Suprapubic skin (tissue), 4 donors: ENCODE measurements around the gene DBN1. TPM values are rescaled to one million over a fixed set of nuclear protein-coding genes. Genes with fewer than 3 reads are reported as not detected.

Experiments used
- DNase-seq, 2 donors: peaks; one replicate each; pipeline ENCODE4 v3.0.0-alpha.2; 2019; ENCODE audit warnings: low spot score in 2 of 2
- H3K27ac ChIP-seq: fragments of 200-600 bp; sonication (generic); one replicate; pipeline ENCODE4 v1.5.1; 2019
- H3K27me3 ChIP-seq: fragments of 200-600 bp; sonication (generic); one replicate; pipeline ENCODE4 v1.5.1; 2019
- H3K36me3 ChIP-seq: fragments of 200-600 bp; sonication (generic); one replicate; pipeline ENCODE4 v1.5.1; 2019
- H3K4me1 ChIP-seq: fragments of 200-600 bp; sonication (generic); one replicate; pipeline ENCODE4 v1.5.1; 2019
- H3K4me3 ChIP-seq: fragments of 200-600 bp; sonication (generic); one replicate; pipeline ENCODE4 v1.5.1; 2019; ENCODE audit warnings: mild to moderate bottlenecking
- H3K9me3 ChIP-seq: fragments of 200-600 bp; sonication (generic); one replicate; pipeline ENCODE4 v1.5.1; 2019
- CTCF ChIP-seq, 2 donors: fragments of 200-600 bp in 1 of 2; fragments of 450-650 bp in 1 of 2; sonication (generic) in 1 of 2; IDR thresholded peaks; one replicate each; pipeline ENCODE4 v1.5.1; 2016 to 2019; ENCODE audit warnings: antibody characterized with exemption in 2 of 2, mild to moderate bottlenecking in 1 of 2, moderate library complexity in 1 of 2
- EP300 ChIP-seq: sonication (generic); formaldehyde crosslinking; IDR thresholded peaks from one replicate; pipeline ENCODE4 v1.6.1; 2017; ENCODE audit warnings: antibody characterized with exemption
- POLR2A ChIP-seq, 2 donors: fragments of 450-650 bp; IDR thresholded peaks; one replicate each; pipeline ENCODE4 v1.6.1; 2017; ENCODE audit warnings: antibody characterized with exemption in 2 of 2, mild to moderate bottlenecking in 2 of 2, moderate library complexity in 2 of 2
- POLR2AphosphoS5 ChIP-seq, 3 donors: sonication (generic); formaldehyde crosslinking; IDR thresholded peaks; one replicate each; pipeline ENCODE4 v1.6.1; 2017; ENCODE audit warnings: antibody characterized with exemption in 3 of 3
- WGBS: methylation state at CpG from one replicate; pipeline ENCODE4 v1.1.5; 2018; 5-methylcytosine and 5-hydroxymethylcytosine counted together
- total RNA-seq, 4 donors: library from RNA; depleted of rRNA; stranded (reverse); fragments of >200 nt; gene quantifications; one replicate each; pipeline ENCODE4 v1.1.0, GENCODE V29; 2016

Gene DBN1
- total RNA-seq, 4 donors from 2014 or later: 13.1 to 43.4 (median 25.3) TPM

- no peak for TF ChIP-seq POLR2AphosphoS5 (IDR thresholded peaks at IDR 0.05)
- TF ChIP-seq EP300: no peak
- TF ChIP-seq POLR2A (IDR thresholded peaks at IDR 0.05): no peak
- no peak for TF ChIP-seq CTCF (IDR thresholded peaks at IDR 0.05)
- no peak for DNase-seq
- Histone ChIP-seq H3K27ac (no peak overlapping the region), H3K9me3 (no peaks in the 10 kb centered on the region), H3K27me3 (no peaks in the 10 kb centered on the region), H3K36me3 (peaks cover 36% of the 10 kb centered on the region), H3K4me3 (no peak overlapping the region), H3K4me1 (peaks cover 5% of the 10 kb centered on the region)
- WGBS: 88% methylated on average over 20 of the region's 22 CpGs
Measured at GRCh38 chr5:177483994-177484901, 10.8 kb upstream of the DBN1 start.

- no peak for DNase-seq
- Histone ChIP-seq H3K36me3 (peaks cover 25% of the 10 kb centered on the region), H3K27me3 (no peaks in the 10 kb centered on the region), H3K4me3 (no peak overlapping the region), H3K4me1 (peaks cover 14% of the 10 kb centered on the region), H3K27ac (no peak overlapping the region), H3K9me3 (no peaks in the 10 kb centered on the region)
- WGBS: 98% methylated on average over 8 of the region's 9 CpGs
- TF ChIP-seq CTCF (IDR thresholded peaks at IDR 0.05) (no peak), EP300 (no peak), POLR2A (IDR thresholded peaks at IDR 0.05) (no peak), POLR2AphosphoS5 (IDR thresholded peaks at IDR 0.05) (no peak)
Measured at GRCh38 chr5:177483042-177483441, 9.6 kb upstream of the DBN1 start.

GRCh38 chr5:177482359-177482795, 8.9 kb upstream of the DBN1 start:
- DNase-seq: no peak
- Histone ChIP-seq H3K36me3 (peaks cover 19% of the 10 kb centered on the region), H3K27ac (no peak overlapping the region), H3K9me3 (no peaks in the 10 kb centered on the region), H3K4me1 (peaks cover 14% of the 10 kb centered on the region), H3K4me3 (no peak overlapping the region), H3K27me3 (no peaks in the 10 kb centered on the region)
- WGBS: 88% methylated on average over 10 of the region's 10 CpGs
- TF ChIP-seq CTCF (IDR thresholded peaks at IDR 0.05): no peak
- no peak for TF ChIP-seq EP300
- no peak for TF ChIP-seq POLR2A (IDR thresholded peaks at IDR 0.05)
- no peak for TF ChIP-seq POLR2AphosphoS5 (IDR thresholded peaks at IDR 0.05)

GRCh38 chr5:177479774-177480173, 6.3 kb upstream of the DBN1 start:
- DNase-seq: no peak
- H3K4me1 ChIP-seq: peaks cover 23% of the 10 kb centered on the region
- TF ChIP-seq CTCF (IDR thresholded peaks at IDR 0.05): no peak
- no peak for TF ChIP-seq POLR2AphosphoS5 (IDR thresholded peaks at IDR 0.05)
- TF ChIP-seq POLR2A (IDR thresholded peaks at IDR 0.05): no peak
- TF ChIP-seq EP300: no peak
- H3K27me3 ChIP-seq: no peaks in the 10 kb centered on the region
- no peaks in the 10 kb centered on the region for H3K36me3 ChIP-seq
- WGBS: 31% methylated on average over 14 of the region's 14 CpGs
- no peak overlapping the region for H3K4me3 ChIP-seq
- H3K9me3 ChIP-seq: no peaks in the 10 kb centered on the region
- H3K27ac ChIP-seq: peak overlapping the region; percentile 50
